IPS-20b (cell line): ENCODE data around the gene DNAAF2.
A peak's percentile ranks its signal among the peaks of the same experiment; 100 is the strongest.
"Not testable (repeated sequence)": the region's sequence is repeated elsewhere in the genome, so short reads cannot be mapped to it uniquely, and the experiment has no call there.

Experiments used
- H3K27ac ChIP-seq: one replicate; pipeline ENCODE4 v1.5.1; 2013; ENCODE audit warnings: low read length
- H3K27me3 ChIP-seq: 2 replicates; pipeline ENCODE4 v1.6.1; 2013; ENCODE audit warnings: mild to moderate bottlenecking, low read length, inconsistent platforms; ENCODE audit not compliant: insufficient read depth
- H3K36me3 ChIP-seq: 2 replicates; pipeline ENCODE4 v1.6.1; 2013; ENCODE audit warnings: low read depth, mild to moderate bottlenecking, inconsistent platforms, low read length, moderate library complexity; ENCODE audit not compliant: insufficient read depth
- H3K4me1 ChIP-seq: 2 replicates; pipeline ENCODE4 v1.6.1; 2013; ENCODE audit warnings: mild to moderate bottlenecking, control low read depth, inconsistent platforms, low read length, moderate library complexity; ENCODE audit not compliant: insufficient read depth
- H3K4me3 ChIP-seq: 2 replicates; pipeline ENCODE4 v1.5.1; 2013; ENCODE audit warnings: mild to moderate bottlenecking, low read length, inconsistent platforms
- H3K9ac ChIP-seq: 2 replicates; pipeline ENCODE4 v1.6.1; 2013; ENCODE audit warnings: low read depth, mild to moderate bottlenecking, inconsistent platforms, low read length, moderate library complexity
- H3K9me3 ChIP-seq: 2 replicates; pipeline ENCODE4 v1.6.1; 2013; ENCODE audit warnings: mild to moderate bottlenecking, low read depth, low read length, inconsistent platforms; ENCODE audit not compliant: insufficient read depth

The DNAAF2 gene

GRCh38 chr14:49594347-49595091, 40.5 kb downstream of the DNAAF2 start:
- no peak overlapping the region for H3K9ac ChIP-seq

DNA sequence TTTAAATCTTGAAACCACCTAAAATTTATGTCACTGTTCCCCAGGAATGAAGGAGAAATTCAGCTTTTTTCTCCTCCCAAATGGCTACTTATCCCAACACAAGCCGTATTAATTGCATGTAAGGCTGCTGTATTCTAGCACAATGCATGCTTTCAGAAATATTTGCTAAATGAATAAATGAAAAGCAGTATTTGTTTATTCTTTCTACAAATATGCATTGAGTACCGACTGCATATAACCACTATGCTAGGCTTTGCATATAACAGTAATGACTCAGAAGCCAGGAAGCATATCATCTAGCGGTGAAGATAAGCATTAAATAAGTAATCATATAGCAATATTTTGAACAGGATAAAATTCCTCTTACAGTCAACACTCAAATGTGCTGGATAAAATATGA, 42.0 kb downstream of the DNAAF2 start:
- Histone ChIP-seq H3K27me3 (no peaks in the 10 kb centered on the region), H3K4me1 (no peaks in the 10 kb centered on the region), H3K27ac (no peak overlapping the region), H3K4me3 (no peak overlapping the region), H3K36me3 (no peaks in the 10 kb centered on the region), H3K9me3 (no peaks in the 10 kb centered on the region), H3K9ac (no peak overlapping the region)

More at GRCh38 chr14:49594347-49595091, 40.5 kb downstream of the DNAAF2 start:
- no peak overlapping the region for H3K27ac ChIP-seq
- no peak overlapping the region for H3K4me3 ChIP-seq
- H3K36me3 ChIP-seq = no peaks in the 10 kb centered on the region
- no peaks in the 10 kb centered on the region for H3K27me3 ChIP-seq
- H3K9me3 ChIP-seq = no peaks in the 10 kb centered on the region
- no peaks in the 10 kb centered on the region for H3K4me1 ChIP-seq

DNA sequence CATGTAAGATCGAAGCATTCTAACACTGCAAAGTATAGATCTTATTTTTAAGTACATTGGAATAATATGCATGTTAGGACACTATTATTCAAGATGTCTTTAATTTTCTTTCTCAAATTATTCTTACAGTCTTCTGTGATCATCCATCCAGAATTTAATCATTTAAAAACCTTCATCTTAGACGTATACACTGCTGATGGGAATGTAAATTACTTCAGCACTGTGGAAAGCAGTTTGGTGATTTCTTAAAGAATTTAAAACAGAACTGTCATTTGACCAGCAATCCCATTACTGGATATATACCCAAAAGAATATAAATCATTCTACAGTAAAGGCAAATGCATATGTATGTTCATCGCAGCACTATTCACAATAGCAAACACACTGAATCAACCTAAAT, 45.7 kb downstream of the DNAAF2 start:
- Histone ChIP-seq H3K4me1 (no peaks in the 10 kb centered on the region), H3K9ac (no peak overlapping the region), H3K36me3 (peaks cover 17% of the 10 kb centered on the region), H3K4me3 (no peak overlapping the region), H3K9me3 (no peaks in the 10 kb centered on the region), H3K27me3 (no peaks in the 10 kb centered on the region), H3K27ac (no peak overlapping the region)

DNA sequence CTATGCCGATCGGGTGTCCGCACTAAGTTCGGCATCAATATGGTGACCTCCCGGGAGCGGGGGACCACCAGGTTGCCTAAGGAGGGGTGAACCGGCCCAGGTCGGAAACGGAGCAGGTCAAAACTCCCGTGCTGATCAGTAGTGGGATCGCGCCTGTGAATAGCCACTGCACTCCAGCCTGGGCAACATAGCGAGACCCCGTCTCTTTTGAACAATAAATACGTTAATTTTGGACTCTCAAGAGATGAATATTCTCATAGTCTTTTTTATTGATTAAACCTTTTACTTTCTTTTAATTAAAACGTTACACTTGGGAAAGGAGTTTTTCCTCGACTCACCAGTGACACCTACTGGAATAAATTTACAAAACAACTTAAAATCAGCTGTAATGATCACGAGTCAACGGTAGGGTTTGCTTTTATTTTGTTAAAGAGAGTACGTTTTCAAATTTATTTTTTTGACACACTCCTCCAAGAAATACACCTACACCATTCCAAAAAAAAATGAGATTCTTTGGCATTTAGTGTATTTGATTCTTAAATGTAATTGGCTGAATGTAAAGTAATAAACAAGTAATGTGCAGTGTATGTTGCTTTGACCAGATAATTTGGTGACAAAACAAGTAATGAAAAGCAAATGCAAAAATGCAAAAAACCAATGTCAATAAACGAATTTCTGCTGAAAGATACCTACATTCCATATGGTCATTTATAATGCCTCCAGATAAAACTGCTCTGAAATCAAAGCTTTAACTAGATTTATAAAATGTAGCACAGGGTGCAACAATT, 48.2 kb downstream of the DNAAF2 start:
- H3K4me3 ChIP-seq = peak overlapping the region; percentile 88
- no peaks in the 10 kb centered on the region for H3K27me3 ChIP-seq
- 0 out of 2 replicates have a peak, but pooled peaks cover 2% of the 10 kb centered on the region for H3K4me1 ChIP-seq
- H3K36me3 ChIP-seq = peaks cover 43% of the 10 kb centered on the region
- H3K9ac ChIP-seq = no peak overlapping the region
- no peak overlapping the region for H3K27ac ChIP-seq
- H3K9me3 ChIP-seq = no peaks in the 10 kb centered on the region

DNA sequence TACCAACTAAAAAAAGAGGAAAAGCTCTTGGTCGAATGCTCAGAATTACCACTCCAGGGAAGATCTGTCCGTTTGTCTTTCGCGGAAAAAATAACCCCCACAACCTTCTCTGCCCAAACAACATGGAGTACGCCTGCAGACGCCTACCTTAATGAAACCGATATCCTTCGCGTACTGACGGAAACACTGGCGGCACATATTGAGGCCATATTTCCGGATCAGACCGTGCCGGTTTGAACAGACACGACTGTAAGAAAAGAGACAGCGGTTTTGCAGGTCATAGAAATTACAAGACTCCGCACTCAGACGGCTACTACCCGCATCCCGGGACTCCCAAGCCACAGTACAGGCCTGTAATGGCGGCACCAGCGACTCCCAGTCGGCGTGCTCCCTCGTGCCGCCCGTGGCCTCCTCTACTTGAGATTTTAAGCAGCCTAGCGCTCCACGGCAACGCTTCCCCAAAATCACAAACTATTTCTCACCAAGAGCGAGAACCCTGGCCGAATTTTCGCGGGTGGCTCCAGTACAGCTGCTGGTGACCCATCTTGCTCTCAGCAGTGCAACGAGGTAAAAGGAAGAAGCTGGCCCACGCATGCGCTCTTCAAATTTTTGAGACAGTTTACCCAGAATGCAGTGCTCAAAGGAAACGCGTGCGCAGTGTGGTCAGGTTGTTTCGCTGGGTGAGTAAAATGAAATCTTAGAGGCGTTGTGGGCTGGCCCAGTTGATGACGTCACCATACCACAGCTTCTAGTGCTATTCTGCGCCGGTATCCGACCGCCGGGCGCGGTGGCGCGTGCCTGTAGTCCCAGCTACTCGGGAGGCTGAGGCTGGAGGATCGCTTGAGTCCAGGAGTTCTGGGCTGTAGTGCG, 49.0 kb downstream of the DNAAF2 start, which contains the start of gene RPS29:
Gene RPS29, minus strand, starts transcription at position 578 of the 870 bp plus-strand sequence. Its CDS starts 34 bp downstream, at position 544.
- H3K9me3 ChIP-seq = no peaks in the 10 kb centered on the region
- peak within 1 kb of the TSS; percentile 88 for H3K4me3 ChIP-seq
- H3K4me1 ChIP-seq = 0 out of 2 replicates have a peak, but pooled peaks cover 2% of the 10 kb centered on the region
- peaks cover 43% of the 10 kb centered on the region for H3K36me3 ChIP-seq
- peak within 1 kb of the TSS; percentile 97 for H3K27ac ChIP-seq
- peak within 1 kb of the TSS; percentile 97 for H3K9ac ChIP-seq
- H3K27me3 ChIP-seq = no peaks in the 10 kb centered on the region

- Histone ChIP-seq H3K36me3 (peaks cover 45% of the 10 kb centered on the region), H3K4me3 (peak overlapping the region; percentile 88), H3K27ac (peak overlapping the region; percentile 97), H3K9ac (peak overlapping the region; percentile 97)
- not testable (repeated sequence) for H3K4me1 ChIP-seq, H3K27me3 ChIP-seq, H3K9me3 ChIP-seq
Observed at GRCh38 chr14:49584981-49585640, 49.9 kb downstream of the DNAAF2 start.

- peak overlapping the region; percentile 88 for H3K4me3 ChIP-seq
- no peak overlapping the region for H3K27ac ChIP-seq
- peaks cover 49% of the 10 kb centered on the region for H3K36me3 ChIP-seq
- peak overlapping the region; percentile 97; the same call in 1 of the 2 replicates for H3K9ac ChIP-seq
- H3K9me3 ChIP-seq = no peaks in the 10 kb centered on the region
- H3K4me1 ChIP-seq = 0 out of 2 replicates have a peak, but pooled peaks cover 2% of the 10 kb centered on the region
- no peaks in the 10 kb centered on the region for H3K27me3 ChIP-seq
Observed at GRCh38 chr14:49584058-49584457, 51.0 kb downstream of the DNAAF2 start.

GRCh38 chr14:49583629-49584028, 51.4 kb downstream of the DNAAF2 start:
- Histone ChIP-seq H3K27me3 (no peaks in the 10 kb centered on the region), H3K27ac (no peak overlapping the region), H3K36me3 (peaks cover 49% of the 10 kb centered on the region), H3K4me1 (0 out of 2 replicates have a peak, but pooled peaks cover 2% of the 10 kb centered on the region), H3K4me3 (peak overlapping the region; percentile 88), H3K9me3 (no peaks in the 10 kb centered on the region), H3K9ac (peak overlapping the region; percentile 97; the same call in 1 of the 2 replicates)

GRCh38 chr14:49582113-49582977, 52.7 kb downstream of the DNAAF2 start:
- no peaks in the 10 kb centered on the region for H3K27me3 ChIP-seq
- no peaks in the 10 kb centered on the region for H3K9me3 ChIP-seq
- peak overlapping the region; percentile 88; the same call in 1 of the 2 replicates for H3K4me3 ChIP-seq
- peak overlapping the region; percentile 97; the same call in 1 of the 2 replicates for H3K9ac ChIP-seq
- H3K4me1 ChIP-seq = 0 out of 2 replicates have a peak, but pooled peaks cover 2% of the 10 kb centered on the region
- H3K27ac ChIP-seq = no peak overlapping the region
- H3K36me3 ChIP-seq = peaks cover 58% of the 10 kb centered on the region
